ES-I3 (cell line): ENCODE measurements around the gene MLF2.

ENCODE experiments used
- H3K36me3 ChIP-seq: 2 replicates; pipeline ENCODE4 v1.6.1; 2013; ENCODE audit warnings: mild to moderate bottlenecking, low read length, control low read depth, moderate library complexity; ENCODE audit not compliant: insufficient read depth
- H3K4me1 ChIP-seq: 2 replicates; pipeline ENCODE4 v1.6.1; 2013; ENCODE audit warnings: mild to moderate bottlenecking, control low read depth, low read length; ENCODE audit not compliant: insufficient read depth
- H3K9ac ChIP-seq: 2 replicates; pipeline ENCODE4 v1.6.1; 2013; ENCODE audit warnings: low read depth, mild to moderate bottlenecking, low read length, moderate library complexity
- H3K9me3 ChIP-seq: 2 replicates; pipeline ENCODE4 v1.6.1; 2013; ENCODE audit warnings: mild to moderate bottlenecking, low read length, moderate library complexity; ENCODE audit not compliant: control insufficient read depth, insufficient read depth

Gene MLF2

DNA sequence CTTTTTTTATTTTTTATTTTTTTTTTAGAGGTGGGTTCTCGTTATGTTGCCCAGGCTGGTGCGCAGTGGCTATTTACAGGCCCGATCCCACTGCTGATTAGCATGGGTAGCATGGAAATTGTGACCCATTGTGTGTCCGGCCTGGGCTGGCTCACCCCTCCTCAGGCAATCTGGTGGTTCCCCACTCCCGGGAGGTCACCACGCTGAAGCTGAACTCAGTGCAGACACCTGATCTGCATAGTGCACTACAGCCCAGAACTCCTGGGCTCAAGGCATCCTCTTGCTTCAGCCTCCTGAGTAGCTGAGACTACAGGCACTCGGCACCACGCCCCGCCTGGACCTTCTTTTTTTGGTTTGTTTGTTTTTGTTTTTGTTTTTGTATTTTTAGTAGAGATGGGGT lies 30.9 kb upstream of the MLF2 start:
- H3K4me1 ChIP-seq, result peaks cover 4% of the 10 kb centered on the region
- no peaks in the 10 kb centered on the region for H3K9me3 ChIP-seq
- no peaks in the 10 kb centered on the region for H3K36me3 ChIP-seq
- H3K9ac ChIP-seq, result no peak overlapping the region

DNA sequence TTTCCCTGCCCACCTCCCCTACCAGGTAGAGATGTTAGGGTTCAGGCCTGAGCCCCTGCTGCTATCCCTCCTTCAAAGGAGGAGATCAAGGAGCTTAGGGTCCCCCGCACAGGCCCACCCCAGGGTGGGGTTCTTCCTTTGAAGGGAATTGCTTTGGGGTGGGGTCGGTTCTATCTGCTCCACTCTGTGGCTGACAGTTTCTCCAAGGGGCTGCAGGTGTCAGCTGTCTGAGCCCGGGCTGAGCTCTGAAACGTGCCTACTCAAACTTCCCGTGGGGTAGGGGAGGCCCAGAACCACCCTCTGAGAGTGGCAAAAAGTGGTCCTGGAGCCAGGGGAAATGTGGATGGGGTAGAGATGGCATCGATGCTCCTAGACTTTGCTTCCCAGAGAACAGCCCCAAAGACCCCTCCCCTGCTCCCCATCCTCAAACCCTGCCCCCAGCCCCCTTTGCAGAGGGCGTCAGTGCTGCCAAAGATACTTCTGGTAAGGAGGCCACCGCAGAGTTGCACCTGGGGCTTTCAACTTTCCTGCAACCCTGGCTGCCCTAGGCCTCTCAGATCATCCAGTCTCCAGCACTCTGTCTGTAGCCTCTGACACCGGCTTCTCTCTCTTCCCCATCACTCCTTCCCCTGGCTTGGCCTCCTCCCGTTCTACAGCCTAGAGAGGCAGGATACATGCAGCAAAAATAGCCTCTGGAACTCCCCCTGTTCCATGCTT lies 30.1 kb upstream of the MLF2 start:
- Histone ChIP-seq H3K9ac (no peak overlapping the region), H3K4me1 (peaks cover 4% of the 10 kb centered on the region), H3K36me3 (no peaks in the 10 kb centered on the region), H3K9me3 (no peaks in the 10 kb centered on the region)

DNA sequence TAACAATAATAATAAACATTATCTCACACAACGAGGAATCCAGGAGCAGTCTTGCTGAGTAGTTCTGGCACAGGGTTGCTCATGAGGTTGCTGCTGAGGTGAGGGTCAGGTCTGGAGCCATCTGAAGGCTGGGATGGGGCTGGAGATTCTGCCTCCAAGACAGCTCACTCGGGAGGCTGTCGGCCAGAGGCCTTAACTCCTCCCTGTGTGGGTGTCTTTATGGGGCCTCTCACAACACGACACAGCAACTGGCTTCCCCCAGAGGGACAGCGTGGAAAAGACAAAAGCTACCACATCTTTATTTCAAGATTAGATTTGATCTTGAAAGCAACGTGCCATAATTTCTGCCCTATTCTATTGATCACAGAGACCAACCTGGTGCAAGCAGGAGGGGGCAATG lies 29.2 kb upstream of the MLF2 start:
- Histone ChIP-seq H3K4me1 (peaks cover 2% of the 10 kb centered on the region), H3K9me3 (no peaks in the 10 kb centered on the region), H3K36me3 (no peaks in the 10 kb centered on the region), H3K9ac (no peak overlapping the region)

DNA sequence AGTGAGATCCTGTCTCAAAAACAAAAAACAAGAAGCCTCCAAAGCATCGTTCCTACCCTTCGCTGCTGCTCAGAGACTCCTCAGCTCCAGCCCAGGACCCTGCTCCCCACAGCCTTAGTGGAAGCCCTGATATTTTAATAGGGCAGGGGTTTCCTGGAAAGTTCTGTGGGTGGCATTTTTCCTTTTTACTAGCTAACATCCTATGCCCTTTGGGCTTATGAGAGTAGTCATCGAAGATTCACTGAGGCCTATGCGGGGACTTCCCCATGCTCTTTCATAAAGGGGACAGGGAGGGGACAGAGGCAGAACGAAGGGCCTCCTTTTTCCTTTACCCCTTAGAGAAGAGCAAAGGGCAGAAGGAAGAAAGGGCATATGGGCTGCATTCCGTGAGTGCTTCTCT lies 27.6 kb upstream of the MLF2 start:
- Histone ChIP-seq H3K36me3 (no peaks in the 10 kb centered on the region), H3K4me1 (no peaks in the 10 kb centered on the region; the same call in 1 of the 2 replicates), H3K9ac (no peak overlapping the region), H3K9me3 (no peaks in the 10 kb centered on the region)

DNA sequence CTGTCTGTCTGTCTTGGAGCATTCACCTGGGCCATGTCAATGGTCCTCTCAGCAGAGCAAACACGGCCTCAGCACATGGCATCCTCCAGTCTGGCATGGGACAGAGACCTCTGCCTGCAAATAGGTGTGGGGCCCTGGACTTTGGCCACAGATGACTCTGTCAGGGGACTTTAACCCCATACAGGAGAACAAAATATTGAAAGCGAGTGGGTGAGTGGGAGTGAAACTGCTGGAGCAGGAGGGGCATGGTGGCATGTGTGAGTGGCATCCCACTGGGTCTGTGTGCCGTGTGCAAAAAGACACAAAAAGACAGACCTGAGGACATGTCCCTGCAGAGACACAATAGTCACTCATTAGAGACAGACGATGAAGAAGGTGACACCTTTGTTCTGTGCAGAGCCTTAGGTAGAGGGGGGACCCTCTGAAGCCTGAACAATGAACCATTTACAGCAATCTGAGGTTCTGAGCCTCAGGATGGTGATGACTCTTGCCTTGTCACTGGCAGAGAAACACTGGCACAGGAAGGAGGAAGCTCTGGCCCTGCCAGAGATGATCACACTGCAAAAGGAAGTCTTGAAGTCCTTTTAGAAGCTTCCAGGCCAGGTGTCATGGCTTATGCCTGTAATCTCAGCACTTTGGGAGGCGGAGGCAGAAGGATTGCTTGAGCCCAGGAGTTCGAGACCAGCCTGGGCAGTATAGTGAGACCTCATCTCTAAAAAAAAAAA lies 26.9 kb upstream of the MLF2 start:
- H3K9ac ChIP-seq, result no peak overlapping the region

DNA sequence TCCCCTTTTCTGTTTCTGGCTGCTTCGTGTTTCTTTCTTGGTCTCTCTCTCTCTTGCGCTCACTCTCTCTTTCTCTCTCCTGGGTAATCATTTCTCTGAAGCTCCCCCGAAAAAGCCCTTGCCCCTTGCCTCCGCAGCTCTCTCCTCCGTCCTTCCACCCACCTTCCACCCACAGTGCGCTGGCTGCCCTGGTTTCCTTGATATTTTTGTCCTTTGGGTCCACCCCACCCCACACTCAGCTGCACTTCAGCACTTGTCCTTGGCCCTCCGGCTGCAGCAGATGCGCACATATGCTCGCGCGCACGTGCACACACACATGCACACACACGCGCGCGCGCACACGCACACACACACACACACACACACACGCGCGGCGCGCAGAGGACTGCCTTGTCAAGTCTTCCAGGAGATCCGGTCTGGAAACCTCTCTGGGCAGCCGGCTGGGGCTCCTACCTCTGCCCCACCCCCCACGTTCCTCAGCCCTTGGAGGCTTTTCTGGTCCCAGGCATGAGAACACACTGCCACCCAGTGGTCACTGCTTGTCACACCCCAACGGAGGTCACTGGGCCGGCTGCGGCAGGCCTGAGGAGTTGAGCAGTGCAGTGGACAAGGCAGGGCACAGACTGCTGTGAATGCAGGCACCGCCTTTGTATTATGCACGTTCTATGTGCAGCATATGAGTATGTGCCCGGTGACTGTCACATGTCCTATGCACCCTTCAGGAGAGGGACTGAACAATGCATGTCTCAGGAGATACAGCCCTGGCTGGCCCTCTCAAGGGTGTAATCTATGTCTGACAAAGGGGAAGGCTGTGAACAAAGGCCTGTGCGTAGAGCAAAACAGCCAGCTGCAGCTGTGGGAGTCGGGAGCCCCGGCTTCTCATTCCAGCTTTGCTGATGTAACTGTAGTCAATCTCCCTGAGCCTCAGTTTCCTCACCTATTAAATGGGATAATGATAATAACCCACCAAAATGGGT lies 25.9 kb upstream of the MLF2 start:
- peak overlapping the region; percentile 52 for H3K9ac ChIP-seq
- H3K36me3 ChIP-seq, result no peaks in the 10 kb centered on the region
- peaks cover 4% of the 10 kb centered on the region for H3K4me1 ChIP-seq
- H3K9me3 ChIP-seq, result no peaks in the 10 kb centered on the region

More for the DNA sequence above, 26.9 kb upstream of the MLF2 start:
- no peaks in the 10 kb centered on the region for H3K36me3 ChIP-seq
- H3K9me3 ChIP-seq, result no peaks in the 10 kb centered on the region
- H3K4me1 ChIP-seq, result no peaks in the 10 kb centered on the region; the same call in 1 of the 2 replicates

DNA sequence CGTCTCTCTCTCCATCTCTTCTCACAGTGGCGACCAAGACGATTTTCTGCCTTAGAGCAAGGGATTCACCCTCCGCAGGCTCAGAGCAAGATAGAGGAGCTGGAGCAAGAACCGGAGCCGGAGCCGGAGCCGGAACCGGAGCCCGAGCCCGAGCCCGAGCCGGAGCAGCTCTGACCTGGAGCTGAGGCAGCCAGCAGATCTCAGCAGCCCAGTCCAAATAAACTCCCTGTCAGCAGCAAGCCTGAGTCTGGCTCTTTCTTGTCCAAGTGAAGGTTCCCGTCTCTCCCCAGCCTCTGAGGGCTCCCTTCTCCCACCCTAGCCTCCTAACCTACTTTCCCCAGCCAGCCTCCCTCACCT lies 25.3 kb upstream of the MLF2 start:
- Histone ChIP-seq H3K9me3 (no peaks in the 10 kb centered on the region), H3K4me1 (peaks cover 6% of the 10 kb centered on the region), H3K36me3 (no peaks in the 10 kb centered on the region), H3K9ac (peak overlapping the region; percentile 52)

DNA sequence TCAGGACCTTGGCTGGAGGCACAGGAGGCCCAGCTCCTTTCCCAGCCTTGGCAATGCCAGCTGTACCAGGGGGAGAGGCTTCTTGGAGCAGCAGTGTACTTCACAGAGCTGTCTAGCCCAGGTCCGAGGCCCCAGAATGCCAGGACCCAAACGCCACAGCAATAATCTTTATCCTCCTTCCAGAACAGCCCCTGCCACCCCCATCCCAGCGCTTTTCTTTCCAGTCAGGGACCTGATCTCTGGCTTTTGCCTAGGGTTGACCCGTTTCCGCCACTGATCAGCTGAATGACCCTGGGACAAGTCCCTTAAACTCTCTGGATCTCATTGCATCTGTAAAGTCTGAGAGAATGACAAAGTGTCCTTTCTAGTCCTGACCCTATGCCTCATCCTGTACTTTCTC lies 24.4 kb upstream of the MLF2 start:
- Histone ChIP-seq H3K4me1 (peaks cover 11% of the 10 kb centered on the region), H3K36me3 (no peaks in the 10 kb centered on the region), H3K9me3 (no peaks in the 10 kb centered on the region), H3K9ac (no peak overlapping the region)

DNA sequence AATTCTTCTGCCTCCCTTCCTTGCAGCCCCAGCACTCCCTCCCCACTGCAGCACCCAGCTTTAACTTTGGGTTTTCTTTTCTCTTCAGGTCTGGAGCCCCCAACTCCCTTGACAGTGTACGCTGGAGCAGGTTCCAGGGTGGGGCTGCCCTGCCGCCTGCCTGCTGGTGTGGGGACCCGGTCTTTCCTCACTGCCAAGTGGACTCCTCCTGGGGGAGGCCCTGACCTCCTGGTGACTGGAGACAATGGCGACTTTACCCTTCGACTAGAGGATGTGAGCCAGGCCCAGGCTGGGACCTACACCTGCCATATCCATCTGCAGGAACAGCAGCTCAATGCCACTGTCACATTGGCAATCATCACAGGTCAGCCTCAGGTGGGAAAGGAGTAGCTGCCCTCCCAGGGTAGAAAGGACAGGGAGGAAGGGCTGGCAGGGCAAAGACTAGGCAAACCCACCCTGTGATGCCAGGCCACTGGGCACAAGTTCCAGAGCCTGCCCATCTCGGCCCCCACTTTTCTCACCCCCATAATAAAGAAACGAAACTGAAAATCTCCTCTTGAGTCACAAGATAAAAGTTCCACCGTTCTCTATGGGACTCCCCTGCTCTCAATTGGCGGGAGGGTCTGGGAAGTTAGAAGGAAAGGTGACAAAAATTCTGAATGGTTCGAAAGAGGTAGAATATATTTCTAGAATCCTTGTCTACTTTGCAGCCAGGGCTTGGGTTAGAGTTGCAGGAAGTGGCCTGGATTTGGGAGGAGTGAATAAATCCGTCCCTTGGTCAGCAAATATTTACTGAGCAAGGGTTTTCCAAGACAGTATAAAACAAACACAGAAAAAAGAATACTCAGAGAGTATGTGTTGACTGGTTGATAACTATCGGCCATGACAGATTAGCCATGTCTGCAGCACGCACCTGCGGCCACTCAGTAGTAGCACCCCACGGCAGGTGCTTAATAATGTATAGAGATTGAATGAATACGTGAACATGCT lies 22.5 kb upstream of the MLF2 start:
- no peaks in the 10 kb centered on the region for H3K9me3 ChIP-seq
- H3K9ac ChIP-seq, result no peak overlapping the region
- no peaks in the 10 kb centered on the region for H3K36me3 ChIP-seq
- peaks cover 11% of the 10 kb centered on the region for H3K4me1 ChIP-seq

DNA sequence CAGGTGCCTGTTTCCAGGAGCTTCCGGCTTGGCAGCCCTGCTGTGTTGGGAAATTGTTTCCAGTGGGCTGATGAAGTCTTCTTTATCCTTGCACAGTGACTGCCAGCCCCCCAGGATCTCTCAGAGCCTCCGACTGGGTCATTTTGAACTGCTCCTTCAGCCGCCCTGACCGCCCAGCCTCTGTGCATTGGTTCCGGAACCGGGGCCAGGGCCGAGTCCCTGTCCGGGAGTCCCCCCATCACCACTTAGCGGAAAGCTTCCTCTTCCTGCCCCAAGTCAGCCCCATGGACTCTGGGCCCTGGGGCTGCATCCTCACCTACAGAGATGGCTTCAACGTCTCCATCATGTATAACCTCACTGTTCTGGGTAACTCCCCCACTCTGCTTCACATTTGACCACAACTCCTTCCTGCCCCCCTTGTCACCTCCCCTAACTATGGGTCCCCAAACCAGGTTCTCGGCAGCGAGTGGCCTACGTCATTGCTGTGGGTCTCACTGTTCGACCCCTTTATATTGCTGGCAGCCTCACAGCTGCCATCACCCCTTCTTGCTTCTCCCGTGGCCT lies 21.6 kb upstream of the MLF2 start:
- no peaks in the 10 kb centered on the region for H3K9me3 ChIP-seq
- no peak overlapping the region for H3K9ac ChIP-seq
- no peaks in the 10 kb centered on the region for H3K36me3 ChIP-seq
- peaks cover 11% of the 10 kb centered on the region for H3K4me1 ChIP-seq

DNA sequence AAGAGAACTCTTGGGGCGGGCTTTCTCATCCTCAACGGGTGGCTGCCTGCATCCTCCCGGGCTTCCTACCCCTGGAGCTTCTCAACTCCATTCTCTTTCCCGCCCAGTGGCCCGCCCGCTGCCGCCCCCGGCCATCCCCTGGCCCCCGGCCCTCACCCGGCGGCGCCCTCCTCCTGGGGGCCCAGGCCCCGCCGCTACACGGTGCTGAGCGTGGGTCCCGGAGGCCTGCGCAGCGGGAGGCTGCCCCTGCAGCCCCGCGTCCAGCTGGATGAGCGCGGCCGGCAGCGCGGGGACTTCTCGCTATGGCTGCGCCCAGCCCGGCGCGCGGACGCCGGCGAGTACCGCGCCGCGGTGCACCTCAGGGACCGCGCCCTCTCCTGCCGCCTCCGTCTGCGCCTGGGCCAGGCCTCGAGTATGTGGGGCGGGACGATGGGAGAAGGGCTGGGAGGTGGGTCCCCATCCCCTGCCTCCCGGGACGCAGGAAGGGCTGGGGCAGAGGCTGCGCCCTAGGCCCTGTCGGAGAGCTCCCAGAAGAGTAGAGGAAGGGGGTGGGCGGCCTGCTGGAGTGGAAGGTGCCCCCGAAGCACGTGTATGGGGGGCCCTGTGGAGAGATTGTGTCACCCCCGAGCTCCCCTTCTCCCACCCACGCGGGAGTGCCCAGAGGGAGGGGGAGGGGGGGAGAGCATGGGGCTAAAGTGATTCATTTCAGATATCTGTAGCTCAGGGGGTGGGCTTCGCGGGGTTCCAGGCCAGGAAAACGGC lies 20.8 kb upstream of the MLF2 start:
- H3K9me3 ChIP-seq, result no peaks in the 10 kb centered on the region
- peak overlapping the region; percentile 39; the same call in 1 of the 2 replicates for H3K9ac ChIP-seq
- peaks cover 15% of the 10 kb centered on the region for H3K4me1 ChIP-seq
- no peaks in the 10 kb centered on the region for H3K36me3 ChIP-seq

DNA sequence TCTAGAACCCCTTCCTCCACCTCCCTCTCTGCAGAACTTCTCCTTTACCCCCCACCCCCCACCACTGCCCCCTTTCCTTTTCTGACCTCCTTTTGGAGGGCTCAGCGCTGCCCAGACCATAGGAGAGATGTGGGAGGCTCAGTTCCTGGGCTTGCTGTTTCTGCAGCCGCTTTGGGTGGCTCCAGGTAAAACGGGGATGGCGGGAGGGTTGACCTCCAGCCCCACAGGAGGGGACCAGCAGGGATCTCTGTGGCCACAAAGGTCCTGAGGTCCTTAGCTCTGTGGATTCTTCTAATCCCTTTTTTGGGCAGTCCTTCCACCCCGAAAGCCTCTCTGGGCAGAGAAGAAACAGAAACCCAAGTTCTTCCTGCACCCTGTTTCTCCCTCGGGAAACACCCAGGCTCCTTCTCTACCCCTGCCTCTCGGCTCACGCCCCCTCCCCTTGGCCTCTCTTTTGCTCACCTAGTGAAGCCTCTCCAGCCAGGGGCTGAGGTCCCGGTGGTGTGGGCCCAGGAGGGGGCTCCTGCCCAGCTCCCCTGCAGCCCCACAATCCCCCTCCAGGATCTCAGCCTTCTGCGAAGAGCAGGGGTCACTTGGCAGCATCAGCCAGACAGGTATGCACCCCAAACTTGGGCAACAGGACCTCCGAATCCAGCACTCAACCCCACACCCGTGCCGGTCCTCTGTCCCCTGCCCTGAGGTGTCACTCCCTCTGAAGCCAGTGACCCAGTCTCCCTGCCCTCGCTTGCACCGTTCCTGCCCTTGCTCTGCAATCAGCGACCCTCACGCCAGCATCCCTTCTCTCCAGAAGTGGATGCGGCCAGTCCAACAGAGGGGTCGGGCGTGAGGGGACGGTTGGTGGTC lies 20.0 kb upstream of the MLF2 start:
- Histone ChIP-seq H3K9ac (peak overlapping the region; percentile 39), H3K9me3 (no peaks in the 10 kb centered on the region), H3K36me3 (no peaks in the 10 kb centered on the region), H3K4me1 (peaks cover 21% of the 10 kb centered on the region)
